SK-N-SH (cell line): ENCODE data around the gene RNF151. TPM values are rescaled to one million over a fixed set of nuclear protein-coding genes. Genes with fewer than 3 reads are reported as not detected.

Experiments used
- CTCF ChIA-PET: fragments of 300-600, 350-600 bp; formaldehyde crosslinking; extraction: SDS; loops from one replicate; lab custom pipeline; 2021; lab: Yijun Ruan, JAX
- POLR2A ChIA-PET: fragments of 350-600 bp; sonication (Branson Sonifier 250); formaldehyde crosslinking; extraction: SDS; loops from one replicate; lab custom pipeline; 2020; ENCODE audit warnings: antibody characterized with exemption, inconsistent platforms; lab: Yijun Ruan, JAX
- DNase-seq: peaks from one replicate; pipeline ENCODE4 v3.0.0; 2012
- H2AFZ ChIP-seq: fragments of 200-600 bp; sonication (generic); 2 replicates; pipeline ENCODE4 v1.8.1; 2016; ENCODE audit warnings: antibody characterized with exemption, mild to moderate bottlenecking, low read depth
- H3F3A ChIP-seq: fragments of 200-600 bp; sonication (generic); replicated peaks from 2 replicates; pipeline ENCODE3; 2016; ENCODE audit warnings: antibody characterized with exemption, mild to moderate bottlenecking; ENCODE audit not compliant: insufficient read depth
- H3K27ac ChIP-seq, 2 experiments: fragments of 200-500 bp in 1 of 2; fragments of 200-600 bp in 1 of 2; sonication (Bioruptor generic) in 1 of 2; sonication (generic), shearing (Covaris generic) in 1 of 2; 2 replicates each; pipeline versions ENCODE4 v1.5.1 to v1.6.1; 2014 to 2016; ENCODE audit warnings: low read depth in 2 of 2, inconsistent platforms in 1 of 2, low read length in 1 of 2, mild to moderate bottlenecking in 1 of 2, mixed read lengths in 1 of 2
- H3K27me3 ChIP-seq: fragments of 200-600 bp; sonication (generic), shearing (Covaris generic); 2 replicates; pipeline ENCODE4 v1.6.1; 2016; ENCODE audit warnings: mixed run types; ENCODE audit not compliant: insufficient read depth
- H3K36me3 ChIP-seq, 2 experiments: fragments of 200-500 bp in 1 of 2; fragments of 200-600 bp in 1 of 2; sonication (Bioruptor generic) in 1 of 2; sonication (generic) in 1 of 2; replicated peaks in 1 of 2; 2 replicates each; pipeline versions ENCODE3 to v1.5.1; 2014 to 2016; ENCODE audit warnings: low read length in 1 of 2, mild to moderate bottlenecking in 1 of 2; ENCODE audit not compliant: insufficient read depth in 2 of 2, control insufficient read depth in 1 of 2
- H3K4me1 ChIP-seq, 2 experiments: fragments of 200-500 bp in 1 of 2; fragments of 200-600 bp in 1 of 2; sonication (Bioruptor generic) in 1 of 2; sonication (generic), shearing (Covaris generic) in 1 of 2; 2 replicates each; pipeline versions ENCODE4 v1.5.1 to v1.6.1; 2014 to 2016; ENCODE audit warnings: low read depth in 1 of 2, low read length in 1 of 2, mixed run types in 1 of 2; ENCODE audit not compliant: insufficient read depth in 2 of 2, control insufficient read depth in 1 of 2
- H3K4me2 ChIP-seq: fragments of 200-600 bp; sonication (generic), shearing (Covaris generic); 2 replicates; pipeline ENCODE4 v1.6.1; 2017; ENCODE audit warnings: mixed run types
- H3K4me3 ChIP-seq, 2 experiments: fragments of 200-500 bp in 1 of 2; fragments of 200-600 bp in 1 of 2; sonication (Bioruptor generic) in 1 of 2; sonication (generic), shearing (Covaris generic) in 1 of 2; 2 replicates each; pipeline versions ENCODE4 v1.5.1 to v1.8.1; 2014 to 2016; ENCODE audit warnings: low read depth in 2 of 2, inconsistent platforms in 1 of 2, low read length in 1 of 2, mild to moderate bottlenecking in 1 of 2, mixed read lengths in 1 of 2, moderate library complexity in 1 of 2
- H3K79me2 ChIP-seq: fragments of 200-600 bp; sonication (generic); 2 replicates; pipeline ENCODE4 v1.8.1; 2017; ENCODE audit warnings: mild to moderate bottlenecking; ENCODE audit not compliant: insufficient read depth
- H3K9ac ChIP-seq: fragments of 200-600 bp; sonication (generic); 2 replicates; pipeline ENCODE4 v1.6.1; 2017; ENCODE audit warnings: mixed run types
- H3K9me2 ChIP-seq: fragments of 200-600 bp; sonication (generic); 2 replicates; pipeline ENCODE4 v1.6.1; 2017; ENCODE audit warnings: mixed run types
- H3K9me3 ChIP-seq: fragments of 200-600 bp; sonication (generic); 2 replicates; pipeline ENCODE4 v1.6.1; 2017; ENCODE audit warnings: mixed run types, mild to moderate bottlenecking, moderate library complexity
- H4K20me1 ChIP-seq: fragments of 200-600 bp; sonication (generic); 2 replicates; pipeline ENCODE4 v1.6.1; 2017; ENCODE audit warnings: mild to moderate bottlenecking, mixed run types; ENCODE audit not compliant: insufficient read depth
- CHD2 ChIP-seq: fragments of 150-350 bp; IDR thresholded peaks from 2 replicates; pipeline ENCODE4 v1.6.1; 2018; ENCODE audit warnings: low read length; ENCODE audit not compliant: partially characterized antibody
- EP300 ChIP-seq, 2 experiments: IDR thresholded peaks; 2 replicates each; pipeline versions ENCODE4 v1.4.0 to v1.6.1; 2012; ENCODE audit warnings: borderline replicate concordance in 1 of 2, low read depth in 1 of 2, low read length in 1 of 2
- GATA2 ChIP-seq: sonication (generic); formaldehyde crosslinking; IDR thresholded peaks from 2 replicates; pipeline ENCODE4 v1.5.0; 2020; ENCODE audit warnings: mild to moderate bottlenecking, missing genetic modification reagents
- MXI1 ChIP-seq: IDR thresholded peaks from 2 replicates; pipeline ENCODE4 v1.6.1; 2012; ENCODE audit warnings: mild to moderate bottlenecking, low read depth, low read length, improper control_type of control experiment
- PBX3 ChIP-seq: IDR thresholded peaks from 2 replicates; pipeline ENCODE4; 2012
- POLR2AphosphoS5 ChIP-seq: IDR thresholded peaks from 2 replicates; pipeline ENCODE4 v1.6.1; 2012; ENCODE audit warnings: low read depth, low read length
- RFX5 ChIP-seq: IDR thresholded peaks from 2 replicates; pipeline ENCODE4 v1.6.1; 2012; ENCODE audit warnings: mild to moderate bottlenecking, improper control_type of control experiment, low read length
- RXRA ChIP-seq: IDR thresholded peaks from 2 replicates; pipeline ENCODE4 v1.4.0; 2012; ENCODE audit warnings: low read depth, mild to moderate bottlenecking, borderline replicate concordance
- SIN3A ChIP-seq: IDR thresholded peaks from 2 replicates; pipeline ENCODE4 v1.6.1; 2012; ENCODE audit warnings: low read depth, mild to moderate bottlenecking, low read length, moderate library complexity, borderline replicate concordance
- SMC3 ChIP-seq: IDR thresholded peaks from 2 replicates; pipeline ENCODE4 v1.6.1; 2012; ENCODE audit warnings: low read depth, low read length, improper control_type of control experiment
- TAF1 ChIP-seq: IDR thresholded peaks from 2 replicates; pipeline ENCODE4 v1.6.1; 2012; ENCODE audit warnings: low read depth, mild to moderate bottlenecking, low read length, moderate library complexity, borderline replicate concordance
- USF2 ChIP-seq: fragments of 150-350 bp; IDR thresholded peaks from 2 replicates; pipeline ENCODE4 v1.6.1; 2017; ENCODE audit warnings: antibody characterized with exemption, low read length, low read depth, borderline replicate concordance
- WGBS: methylation state at CpG from one replicate; pipeline ENCODE4 v1.1.6; 2017; ENCODE audit warnings: low lambda C conversion rate; 5-methylcytosine and 5-hydroxymethylcytosine counted together
- polyA plus RNA-seq, 3 experiments: library from polyadenylated mRNA; depleted of rRNA; stranded (reverse); fragments of >200 nt; gene quantifications; 2 replicates each; pipeline ENCODE4 v1.2.3, GENCODE V29; 2012
- TF ChIP-seq, protein P1 (sequence below): IDR thresholded peaks from 2 replicates; pipeline ENCODE4 v1.4.0; 2012; ENCODE audit warnings: low read depth, borderline replicate concordance
- TF ChIP-seq, protein P2 (sequence below): fragments of 150-350 bp; IDR thresholded peaks from 2 replicates; pipeline ENCODE4 v1.6.1; 2016; ENCODE audit warnings: mild to moderate bottlenecking, low read depth, low read length

Gene RNF151
- polyA plus RNA-seq, 1 of the 3 experiments (the other 2 are of a cell fraction), result 0.07 TPM

DNA sequence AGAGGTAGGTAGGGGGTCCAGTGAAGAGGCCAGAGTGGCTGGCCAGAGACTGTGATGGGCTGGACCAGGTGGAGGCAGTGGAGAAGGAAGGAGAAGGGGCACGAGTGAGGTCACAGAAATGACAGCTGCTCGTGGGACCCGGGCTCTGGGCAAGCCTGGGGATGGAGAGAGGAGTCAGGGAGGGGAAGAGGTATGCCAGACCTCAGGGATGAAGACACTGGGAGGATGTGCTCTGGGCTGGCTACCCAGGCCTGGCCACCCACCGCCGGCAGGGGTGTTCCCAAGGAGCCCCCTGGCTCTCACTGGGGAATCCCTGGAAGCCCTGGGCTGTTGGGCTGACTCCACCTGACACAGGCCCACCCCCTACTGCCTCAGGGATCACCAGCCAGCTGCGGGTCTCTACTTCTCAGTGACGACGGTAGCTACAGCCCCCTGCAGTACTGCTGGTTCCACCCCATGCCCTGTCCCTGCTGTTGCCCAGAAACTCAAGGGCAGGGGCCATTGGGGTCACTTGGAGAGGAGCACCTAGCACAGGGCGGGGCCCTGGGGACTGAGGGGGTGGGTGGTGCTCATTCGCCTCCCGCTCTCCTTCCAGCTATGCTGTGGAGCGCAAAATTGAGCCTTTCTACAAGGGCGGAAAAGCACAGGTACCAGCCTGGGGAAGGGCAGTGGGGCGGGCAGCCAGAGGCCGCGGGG is 7.0 kb downstream of the RNF151 start:
- peaks cover 7 to 46% of the 10 kb centered on the region in 2 experiments for H3K36me3 ChIP-seq
- no peak for TF ChIP-seq POLR2AphosphoS5
- TF ChIP-seq RFX5, result no peak
- no peak for TF ChIP-seq PBX3
- TF ChIP-seq, protein P1, sequence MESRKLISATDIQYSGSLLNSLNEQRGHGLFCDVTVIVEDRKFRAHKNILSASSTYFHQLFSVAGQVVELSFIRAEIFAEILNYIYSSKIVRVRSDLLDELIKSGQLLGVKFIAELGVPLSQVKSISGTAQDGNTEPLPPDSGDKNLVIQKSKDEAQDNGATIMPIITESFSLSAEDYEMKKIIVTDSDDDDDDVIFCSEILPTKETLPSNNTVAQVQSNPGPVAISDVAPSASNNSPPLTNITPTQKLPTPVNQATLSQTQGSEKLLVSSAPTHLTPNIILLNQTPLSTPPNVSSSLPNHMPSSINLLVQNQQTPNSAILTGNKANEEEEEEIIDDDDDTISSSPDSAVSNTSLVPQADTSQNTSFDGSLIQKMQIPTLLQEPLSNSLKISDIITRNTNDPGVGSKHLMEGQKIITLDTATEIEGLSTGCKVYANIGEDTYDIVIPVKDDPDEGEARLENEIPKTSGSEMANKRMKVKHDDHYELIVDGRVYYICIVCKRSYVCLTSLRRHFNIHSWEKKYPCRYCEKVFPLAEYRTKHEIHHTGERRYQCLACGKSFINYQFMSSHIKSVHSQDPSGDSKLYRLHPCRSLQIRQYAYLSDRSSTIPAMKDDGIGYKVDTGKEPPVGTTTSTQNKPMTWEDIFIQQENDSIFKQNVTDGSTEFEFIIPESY, result no peak
- no peak for TF ChIP-seq SMC3
- no peaks in the 10 kb centered on the region for H3K27me3 ChIP-seq
- H3K4me3 ChIP-seq, result no peak overlapping the region
- H3K9me3 ChIP-seq, result no peaks in the 10 kb centered on the region
- H3K4me2 ChIP-seq, result 0 out of 2 replicates have a peak overlapping the region, but pooled peaks have one; percentile 87
- ChIA-PET CTCF (no interaction called here), POLR2A (no interaction called here)
- H4K20me1 ChIP-seq, result no peaks in the 10 kb centered on the region
- no peaks in the 10 kb centered on the region for H3K9me2 ChIP-seq
- peaks cover 0 to 9% of the 10 kb centered on the region in 2 experiments; a peak in 1 of 4 replicates for H3K4me1 ChIP-seq
- H2AFZ ChIP-seq, result no peak overlapping the region
- H3K27ac ChIP-seq, result no peak overlapping the region
- 81% methylated on average over 14 of the region's 16 CpGs for WGBS
- no peak overlapping the region for H3K9ac ChIP-seq
- peaks cover 29% of the 10 kb centered on the region for H3K79me2 ChIP-seq
- DNase-seq, result no peak
- peaks cover 4% of the 10 kb centered on the region for H3F3A ChIP-seq

- Histone ChIP-seq H3K79me2 (peaks cover 29% of the 10 kb centered on the region), H3K4me2 (no peak overlapping the region), H3K27ac (no peak overlapping the region), H2AFZ (no peak overlapping the region), H4K20me1 (no peaks in the 10 kb centered on the region), H3K4me3 (no peak overlapping the region), H3K9me2 (no peaks in the 10 kb centered on the region), H3K4me1 (peaks cover 0 to 9% of the 10 kb centered on the region in 2 experiments; a peak in 1 of 4 replicates), H3K9ac (no peak overlapping the region), H3K36me3 (peaks cover 7 to 49% of the 10 kb centered on the region in 2 experiments), H3K9me3 (no peaks in the 10 kb centered on the region), H3K27me3 (no peaks in the 10 kb centered on the region)
- 96% methylated on average over 20 of the region's 42 CpGs for WGBS
- TF ChIP-seq, protein P2, sequence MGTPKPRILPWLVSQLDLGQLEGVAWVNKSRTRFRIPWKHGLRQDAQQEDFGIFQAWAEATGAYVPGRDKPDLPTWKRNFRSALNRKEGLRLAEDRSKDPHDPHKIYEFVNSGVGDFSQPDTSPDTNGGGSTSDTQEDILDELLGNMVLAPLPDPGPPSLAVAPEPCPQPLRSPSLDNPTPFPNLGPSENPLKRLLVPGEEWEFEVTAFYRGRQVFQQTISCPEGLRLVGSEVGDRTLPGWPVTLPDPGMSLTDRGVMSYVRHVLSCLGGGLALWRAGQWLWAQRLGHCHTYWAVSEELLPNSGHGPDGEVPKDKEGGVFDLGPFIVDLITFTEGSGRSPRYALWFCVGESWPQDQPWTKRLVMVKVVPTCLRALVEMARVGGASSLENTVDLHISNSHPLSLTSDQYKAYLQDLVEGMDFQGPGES, result no peak
- no peak for TF ChIP-seq MXI1
- no peak for TF ChIP-seq SIN3A
- TF ChIP-seq USF2, result no peak
- TF ChIP-seq GATA2 (CRISPR knock-in tag), result no peak
- TF ChIP-seq SMC3, result no peak
- TF ChIP-seq TAF1, result no peak
- no peak for TF ChIP-seq PBX3
- TF ChIP-seq EP300 (IDR thresholded peaks at IDR 0.05; ENCODE audit: borderline replicate concordance in 1 of 2, low read depth in 1 of 2, low read length in 1 of 2), result no peak
- no peak for TF ChIP-seq CHD2
- no peak for TF ChIP-seq RXRA
- TF ChIP-seq, all 33 proteins: peak for 0
- CTCF ChIA-PET, result interaction anchor here (1.0 kb wide), 1 partner anchor 9 kb away, joined by 3 read pairs; no protein-coding TSS in a partner anchor
- no peak for DNase-seq
- peaks cover 4% of the 10 kb centered on the region for H3F3A ChIP-seq
- POLR2A ChIA-PET, result interaction anchor here (1.6 kb wide), 1 partner anchor 10 kb away, joined by 6 read pairs; the partner anchor contains the start of gene RPS2
Measured at GRCh38 chr16:1974157-1975070, 7.8 kb downstream of the RNF151 start.
